Raji (cell line): Measurements from ENCODE around the gene NANOS3.
A peak's percentile ranks its signal among the peaks of the same experiment; 100 is the strongest.

Source experiments
- POLR2A ChIP-seq: IDR thresholded peaks from 2 replicates; pipeline ENCODE4 v1.6.1; 2011; ENCODE audit warnings: low read depth, low read length, control low read depth; ENCODE audit not compliant: insufficient read depth

NANOS3 gene

DNA sequence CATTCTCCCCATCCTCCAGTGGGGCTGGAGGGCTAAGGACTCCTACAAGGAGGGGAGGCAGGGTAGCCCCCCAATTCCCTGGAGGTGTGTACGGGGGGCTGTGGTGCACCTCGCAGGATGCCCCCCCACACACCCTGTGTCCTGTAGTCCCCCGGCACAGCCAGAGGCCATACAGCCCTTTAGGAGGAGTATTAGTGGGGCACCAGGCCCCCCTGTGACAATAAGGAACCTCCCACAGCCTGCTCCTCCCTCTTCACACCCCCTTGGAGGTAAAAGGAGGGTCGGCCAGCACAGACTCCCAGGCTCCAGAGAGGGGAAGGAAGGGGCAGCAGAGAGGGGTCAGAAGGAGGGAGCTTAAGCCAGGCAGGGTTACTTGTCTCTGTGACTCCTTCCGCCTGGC, at the start of gene NANOS3:
Gene NANOS3 (plus strand): TSS at position 301 of the 400 bp plus-strand sequence. CDS start 115 bp downstream, outside the sequence.
- no peak for TF ChIP-seq POLR2A

DNA sequence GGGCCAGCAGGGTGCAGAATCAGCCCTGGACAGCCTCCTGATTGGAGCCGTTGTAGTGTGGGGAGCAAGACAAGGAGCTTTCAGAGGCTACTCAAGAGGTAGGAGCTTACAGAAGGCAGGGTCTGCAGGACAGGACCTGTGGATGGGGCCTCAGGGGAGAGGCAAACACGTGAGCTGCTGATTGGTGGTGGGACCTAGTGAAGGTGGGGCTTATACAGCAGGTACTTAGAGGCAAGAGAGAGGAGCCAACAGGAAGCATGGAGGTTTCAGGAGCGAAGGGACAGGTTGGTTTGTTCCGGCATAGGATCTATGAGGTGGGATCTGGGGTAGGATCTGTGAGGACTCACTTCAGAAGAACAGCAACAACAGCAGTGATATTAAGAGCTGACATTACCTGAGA, 49.3 kb upstream of the NANOS3 start:
- no peak for TF ChIP-seq POLR2A

DNA sequence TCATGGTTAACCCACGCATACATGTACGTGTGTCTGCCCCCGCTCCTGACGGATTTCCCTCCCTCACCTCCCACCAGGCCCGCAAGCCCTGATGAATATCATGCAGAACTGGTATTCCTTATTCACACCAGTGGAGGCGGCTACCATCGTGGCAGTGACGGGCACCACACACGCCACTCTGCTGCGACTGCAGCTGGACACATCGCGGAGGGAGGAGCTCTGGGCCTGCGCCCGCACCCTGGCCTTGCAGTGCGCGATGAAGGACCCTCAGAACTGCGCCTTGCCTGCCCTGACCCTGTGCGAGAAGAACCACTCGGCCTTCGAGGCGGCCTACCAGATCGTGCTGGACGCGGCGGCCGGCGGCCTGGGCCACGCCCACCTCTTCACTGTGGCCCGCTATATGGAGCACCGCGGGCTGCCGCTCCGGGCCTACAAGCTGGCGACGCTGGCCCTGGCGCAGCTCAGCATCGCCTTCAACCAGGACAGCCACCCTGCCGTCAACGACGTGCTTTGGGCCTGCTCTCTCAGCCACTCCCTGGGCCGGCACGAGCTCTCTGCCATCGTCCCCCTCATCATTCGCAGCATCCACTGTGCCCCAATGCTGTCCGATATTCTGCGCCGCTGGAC, 46.7 kb upstream of the NANOS3 start:
- no peak for TF ChIP-seq POLR2A

GRCh38 chr19:13830741-13831536, 46.0 kb upstream of the NANOS3 start:
- TF ChIP-seq POLR2A = no peak

GRCh38 chr19:13831537-13832467, 45.1 kb upstream of the NANOS3 start:
- no peak for TF ChIP-seq POLR2A

DNA sequence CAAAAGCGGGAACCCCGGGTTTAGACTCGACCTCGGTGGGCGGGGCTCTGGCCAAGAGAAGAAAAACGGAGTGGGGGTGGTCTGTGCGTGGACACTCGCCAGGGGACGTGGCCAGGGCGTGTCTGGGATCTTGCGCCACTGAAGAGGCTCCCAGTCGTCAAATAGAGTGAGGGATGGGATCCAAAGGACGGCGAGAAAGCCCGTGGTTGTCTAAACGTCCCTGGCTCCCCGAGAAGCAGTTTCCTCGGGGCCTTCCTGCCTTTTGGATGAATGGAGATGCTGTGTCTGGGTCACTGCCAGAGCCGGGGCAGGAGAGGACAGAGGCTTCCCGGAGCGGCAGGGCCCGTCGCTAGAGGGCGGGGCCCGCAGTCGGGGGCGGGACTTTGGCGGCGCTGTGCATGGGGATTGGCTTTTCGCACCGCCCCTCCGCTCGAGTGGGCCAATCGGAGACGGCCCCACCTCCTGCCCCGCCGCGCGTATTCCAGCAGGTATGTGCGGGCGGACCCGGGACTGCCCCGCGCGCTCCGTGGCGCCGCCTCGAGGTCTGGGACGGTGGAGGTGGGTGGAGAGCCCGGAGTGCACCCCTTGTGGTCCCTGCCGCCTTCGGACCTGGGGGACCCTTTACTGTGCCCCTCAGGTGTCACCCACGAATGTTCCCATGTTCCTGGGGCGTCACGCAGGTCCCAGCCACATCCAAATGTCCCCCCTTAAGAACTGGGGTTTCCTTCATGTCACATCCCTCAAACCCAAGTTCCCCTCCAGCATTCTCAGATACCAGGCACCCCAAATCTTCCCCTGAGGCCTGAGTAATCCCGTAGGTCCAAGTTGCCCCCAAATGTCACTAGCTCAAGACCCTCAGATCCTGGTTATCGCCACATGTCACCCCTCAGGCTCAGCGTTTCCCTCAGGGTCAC, 43.3 kb upstream of the NANOS3 start:
- peak; percentile 71 for TF ChIP-seq POLR2A

DNA sequence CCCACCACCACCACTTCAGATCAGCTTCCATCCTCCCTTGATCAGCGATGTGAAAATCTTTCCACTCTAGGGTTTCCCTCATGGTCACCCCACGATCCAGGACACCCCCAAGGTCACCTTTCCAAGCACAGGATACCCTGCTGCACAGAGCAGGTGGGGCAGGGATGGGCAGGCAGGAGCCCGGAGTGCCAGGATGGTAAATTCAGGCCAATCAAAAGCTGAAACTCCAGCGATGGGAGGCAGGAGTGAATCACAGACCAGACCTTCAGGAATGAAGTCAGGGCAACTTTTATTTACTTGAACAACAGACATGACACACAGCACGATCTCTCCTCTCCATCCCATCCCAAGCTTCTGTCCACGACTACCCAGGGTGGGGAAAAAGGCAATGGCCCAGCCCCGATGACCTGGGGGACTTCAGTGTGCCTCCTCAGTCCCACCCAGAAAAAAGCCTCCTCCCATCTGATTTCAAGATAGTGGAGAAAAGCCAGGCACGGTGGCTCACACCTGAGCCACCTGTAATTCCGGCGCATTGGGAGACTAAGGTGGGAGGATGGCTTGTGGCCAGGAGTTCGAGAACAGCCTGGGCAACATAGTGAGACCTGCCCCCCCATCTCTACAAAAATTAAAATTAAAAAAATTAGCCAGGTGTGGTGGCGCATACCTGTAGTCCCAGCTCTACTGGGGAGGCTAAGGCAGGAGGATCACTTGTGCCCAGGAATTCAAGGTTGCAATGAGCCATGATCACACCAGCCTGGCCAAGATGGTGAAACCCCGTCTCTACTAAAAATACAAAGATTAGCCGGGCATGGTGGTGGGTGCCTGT, 42.5 kb upstream of the NANOS3 start:
- TF ChIP-seq POLR2A = no peak

DNA sequence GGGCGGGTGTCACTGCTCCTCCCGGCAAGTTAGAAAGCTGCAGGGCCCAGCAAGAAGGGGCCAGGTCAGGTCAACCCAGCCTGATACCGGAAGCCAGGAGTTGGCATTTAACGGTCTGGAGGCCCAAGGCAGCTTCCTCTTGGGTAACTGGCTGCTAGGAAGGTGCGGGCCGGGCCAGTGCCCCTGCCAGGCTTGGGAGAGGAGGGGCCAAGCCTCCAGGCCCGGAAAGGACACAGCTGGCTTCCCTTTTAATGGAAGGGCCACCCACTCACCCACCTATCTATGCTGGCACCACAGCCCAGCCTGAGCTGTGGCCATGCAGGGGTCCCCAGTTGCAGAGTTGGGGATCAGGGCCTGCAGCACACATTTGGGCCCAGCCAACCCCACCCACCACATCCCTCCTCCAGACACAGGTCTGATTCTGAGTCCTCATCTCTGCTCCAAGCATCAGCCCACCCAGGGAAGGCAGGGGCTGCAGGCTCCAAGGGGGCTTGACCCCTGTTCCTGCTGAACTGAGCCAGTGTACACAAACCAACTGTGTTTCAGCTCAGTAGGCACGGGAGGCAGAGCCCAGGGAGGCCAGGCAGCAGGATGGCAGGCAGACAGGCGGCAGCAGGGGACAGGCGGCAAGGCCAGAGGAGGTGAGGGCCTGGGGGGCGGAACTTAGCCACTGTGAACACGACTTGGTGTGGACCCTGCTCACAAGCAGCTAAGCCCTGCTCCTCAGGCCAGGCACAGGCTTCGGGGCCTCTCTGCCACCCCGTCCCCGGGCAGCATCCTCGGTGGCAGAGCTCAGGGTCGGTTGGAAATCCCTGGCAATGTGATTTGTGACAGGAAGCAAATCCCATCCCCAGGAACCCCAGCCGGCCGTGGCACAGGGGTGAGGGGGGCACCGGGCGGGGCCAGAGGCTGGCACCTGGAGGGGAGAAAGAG, 40.9 kb upstream of the NANOS3 start:
- no peak for TF ChIP-seq POLR2A

DNA sequence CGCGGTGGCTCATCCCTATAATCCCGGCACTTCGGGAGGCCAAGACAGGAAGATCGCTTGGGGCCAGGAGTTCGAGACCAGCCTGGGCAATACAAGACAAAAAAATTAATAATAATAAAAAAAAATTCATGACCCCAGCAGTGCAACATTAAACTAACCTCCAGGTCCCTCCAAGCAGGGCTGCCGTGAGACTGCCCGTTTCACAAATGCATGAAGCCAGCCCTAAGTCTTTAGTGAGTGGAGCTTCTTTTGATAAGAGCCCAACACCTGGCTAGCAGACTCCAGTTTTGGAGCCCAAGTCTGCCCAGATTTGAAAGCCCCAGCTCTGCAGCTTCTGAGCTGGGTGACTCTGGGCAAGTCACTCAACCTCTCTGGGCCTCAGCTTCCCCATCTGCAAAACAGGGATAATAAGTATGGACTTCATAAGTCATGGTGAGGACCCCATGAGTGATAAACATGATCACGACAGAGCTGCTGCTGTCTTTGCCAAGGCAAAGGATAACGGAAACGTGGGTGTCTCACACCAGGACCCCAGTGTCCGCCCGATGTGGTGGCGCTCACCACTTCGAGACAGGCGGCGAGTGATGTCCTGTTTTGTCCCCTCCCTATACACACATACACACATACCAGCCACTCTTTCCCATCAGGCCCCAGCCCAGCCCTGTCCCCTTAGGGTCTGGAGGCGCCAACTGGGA, 38.4 kb upstream of the NANOS3 start:
- no peak for TF ChIP-seq POLR2A

GRCh38 chr19:13839130-13839937, 37.6 kb upstream of the NANOS3 start:
- TF ChIP-seq POLR2A = no peak

- no peak for TF ChIP-seq POLR2A
Measured at GRCh38 chr19:13839938-13840304, 37.0 kb upstream of the NANOS3 start.

DNA sequence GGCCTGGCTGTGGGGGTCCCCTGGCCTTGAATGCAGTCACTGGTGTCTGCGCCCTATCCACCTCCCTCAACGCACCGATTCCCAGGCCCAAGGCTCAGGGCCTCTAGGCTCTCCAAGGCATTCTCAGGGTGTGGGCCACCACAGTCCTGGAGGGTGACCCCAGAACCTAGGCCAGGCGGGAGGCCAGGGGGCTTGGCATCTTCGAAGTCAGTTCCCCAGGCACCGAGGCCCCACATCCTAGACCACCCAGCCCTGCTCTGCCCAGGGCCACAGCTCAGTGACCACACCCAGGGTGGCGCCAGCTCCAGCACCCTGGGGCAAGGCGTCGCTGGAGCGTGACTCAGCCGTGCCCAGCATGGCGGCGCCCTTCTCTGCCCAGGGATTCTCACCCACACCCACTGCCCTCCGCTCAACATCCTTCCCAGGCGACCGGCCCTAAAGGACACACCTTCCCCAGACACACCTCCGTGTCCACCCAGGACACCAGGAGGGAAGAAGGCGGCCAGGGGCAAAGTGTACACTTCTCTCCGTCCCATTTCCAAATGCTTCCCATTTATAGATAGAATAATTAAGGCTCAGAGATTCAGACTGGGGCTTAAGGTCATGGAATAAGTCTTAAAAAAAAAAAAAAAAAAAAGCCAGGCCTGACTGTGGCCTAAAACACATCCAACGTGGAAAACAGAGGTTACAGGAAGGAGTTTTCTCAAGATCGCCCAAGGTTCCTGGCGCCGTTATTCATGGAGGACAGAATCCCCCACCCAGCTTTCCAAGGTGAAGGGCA, 36.4 kb upstream of the NANOS3 start:
- TF ChIP-seq POLR2A = no peak
